GM18526 (cell line): Measurements from ENCODE around the gene ANAPC16.

Source experiments
- POLR2A ChIP-seq: IDR thresholded peaks from 3 replicates; pipeline ENCODE4 v1.6.1; 2011; ENCODE audit not compliant: insufficient read length; ENCODE audit errors: extremely low read depth

Gene ANAPC16

GRCh38 chr10:72267819-72268399 is 52.1 kb downstream of the ANAPC16 start:
- no peak for TF ChIP-seq POLR2A

- TF ChIP-seq POLR2A: no peak
Measured at GRCh38 chr10:72270607-72271281, 54.9 kb downstream of the ANAPC16 start.

- peak; percentile 28 for TF ChIP-seq POLR2A
Measured at GRCh38 chr10:72272689-72273409, 57.0 kb downstream of the ANAPC16 start.

GRCh38 chr10:72273410-72274212 is 57.8 kb downstream of the ANAPC16 start, which contains the start of gene DDIT4:
Gene DDIT4 (plus strand): TSS chr10:72273924. CDS start chr10:72274217, 293 bp downstream.
- TF ChIP-seq POLR2A: peak; percentile 100

GRCh38 chr10:72274213-72274729 is 58.5 kb downstream of the ANAPC16 start:
- TF ChIP-seq POLR2A: no peak

GRCh38 chr10:72274730-72275350 is 59.0 kb downstream of the ANAPC16 start:
- peak; percentile 53 for TF ChIP-seq POLR2A

GRCh38 chr10:72275351-72276012 is 59.7 kb downstream of the ANAPC16 start:
- TF ChIP-seq POLR2A: no peak

- no peak for TF ChIP-seq POLR2A
Measured at GRCh38 chr10:72276013-72276387, 60.2 kb downstream of the ANAPC16 start.

- peak; percentile 62 for TF ChIP-seq POLR2A
Measured at GRCh38 chr10:72276421-72277339, 60.9 kb downstream of the ANAPC16 start.

GRCh38 chr10:72277340-72277995 is 61.7 kb downstream of the ANAPC16 start:
- TF ChIP-seq POLR2A: no peak

GRCh38 chr10:72277996-72278667 is 62.3 kb downstream of the ANAPC16 start:
- no peak for TF ChIP-seq POLR2A
